HG02642 (cell line): ENCODE results near the gene CABLES2.

Experiments used
- ATAC-seq: cut with Tn5 transposase; IDR thresholded peaks from one replicate; pipeline ENCODE4 v1.9.1; 2021; ENCODE audit warnings: mild to moderate bottlenecking; ENCODE audit not compliant: unreplicated experiment, poor library complexity

The CABLES2 gene

DNA sequence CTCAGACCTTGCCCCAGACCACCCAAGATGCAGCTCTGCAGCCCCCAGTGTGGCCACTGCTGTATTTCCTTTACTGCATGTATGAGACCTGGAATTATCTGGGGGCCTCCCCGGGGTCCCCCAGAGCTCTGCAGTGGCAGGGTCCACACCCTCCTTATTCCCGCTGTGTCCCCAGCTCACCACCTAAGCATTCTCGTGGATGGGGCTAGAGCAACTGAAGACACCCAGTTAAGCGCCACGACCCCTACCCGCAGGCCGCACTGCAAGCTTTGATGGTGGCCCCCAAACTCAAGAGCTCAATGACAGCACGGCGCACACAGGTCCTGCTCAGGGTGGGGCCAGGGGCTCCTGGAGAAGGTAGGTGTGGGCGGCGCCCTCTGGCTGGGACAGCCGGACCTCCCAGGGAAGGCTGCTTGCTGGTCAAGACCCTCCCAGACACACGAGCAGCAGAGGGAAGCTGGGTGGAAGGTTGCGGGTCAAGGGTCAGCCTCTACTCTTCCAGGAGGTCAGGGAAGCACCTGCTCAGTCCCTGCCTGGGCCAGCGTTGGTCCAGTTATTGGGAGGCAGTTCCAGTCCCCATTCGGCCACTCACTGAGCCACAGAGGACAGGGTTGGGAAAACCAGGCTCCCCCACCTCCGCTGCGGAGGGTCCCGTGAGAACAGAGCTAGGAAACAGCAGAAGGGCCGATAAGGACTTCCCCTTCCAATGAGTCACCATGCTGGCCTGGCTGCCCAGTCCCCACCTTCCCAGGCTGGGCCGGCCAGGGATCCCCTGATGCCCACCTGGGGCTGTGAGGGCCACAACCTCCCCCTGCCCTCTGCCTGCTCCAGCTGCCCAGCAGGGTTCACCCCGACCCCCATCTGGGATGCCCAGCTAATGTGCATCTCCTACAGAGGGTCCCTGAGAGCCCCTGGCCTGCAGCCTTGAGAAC, 42.9 kb downstream of the CABLES2 start:
- no peak for ATAC-seq

DNA sequence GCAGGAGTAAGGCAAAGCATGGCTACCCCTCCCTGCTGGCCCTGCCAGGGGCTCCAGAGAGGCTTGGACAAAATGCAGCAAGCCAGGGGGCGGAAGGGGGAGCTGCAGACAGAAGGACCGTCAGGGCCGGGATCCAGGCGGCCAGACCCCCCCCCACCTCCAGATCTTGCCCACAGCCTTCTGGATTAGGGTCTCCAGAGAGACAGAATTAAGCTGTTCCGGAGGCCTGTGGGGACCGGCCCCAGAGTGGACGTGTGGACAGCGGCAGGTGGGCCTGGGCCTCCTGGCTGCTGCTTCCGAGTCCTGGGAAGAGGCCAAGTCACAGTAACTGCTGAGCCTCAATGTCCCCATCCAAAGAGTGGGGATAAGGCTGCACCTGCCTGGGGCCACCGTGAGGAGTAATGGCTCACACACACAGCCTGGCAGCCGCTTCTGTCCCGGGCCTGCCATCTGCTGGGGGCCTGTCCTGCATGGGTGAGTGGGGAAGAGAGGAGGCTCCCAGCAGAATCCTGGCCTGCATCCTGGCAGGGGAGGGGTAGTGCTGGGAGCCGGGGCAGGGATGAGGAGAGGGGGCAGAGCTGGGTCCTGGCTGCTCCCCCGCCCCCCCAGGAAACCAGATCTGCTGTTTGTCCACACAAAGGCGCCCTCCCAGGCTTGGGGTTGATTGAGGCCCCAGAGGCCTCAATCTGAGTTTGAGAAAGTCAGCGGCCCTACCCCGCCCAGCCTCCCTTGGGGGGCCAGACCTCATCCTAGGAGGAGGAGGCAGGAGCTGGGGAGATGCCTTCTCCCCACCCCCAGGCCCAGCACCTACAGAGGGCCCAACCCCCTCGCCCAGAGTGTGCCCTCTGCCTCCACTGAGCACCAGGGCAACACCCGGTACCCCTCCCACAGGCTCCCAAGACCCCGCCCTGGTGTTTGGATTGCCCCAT, 43.8 kb downstream of the CABLES2 start:
- no peak for ATAC-seq

DNA sequence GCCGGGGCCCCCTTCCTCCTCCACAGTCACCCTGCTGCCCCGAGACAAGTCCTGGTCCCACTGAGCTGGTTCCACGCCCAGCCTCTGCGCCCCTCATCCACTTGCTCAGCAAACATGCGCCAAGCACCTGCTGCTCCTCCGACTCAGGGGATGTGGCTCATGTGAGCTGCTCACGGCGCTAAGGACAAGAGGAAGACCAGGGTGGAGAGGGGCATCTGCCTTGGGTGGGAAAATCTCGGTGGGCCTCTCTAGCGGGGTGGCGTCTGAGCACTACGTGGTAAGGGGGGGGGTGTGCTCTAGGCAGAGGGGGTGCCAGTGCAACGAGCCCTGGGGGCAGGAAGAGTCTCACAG, 44.5 kb downstream of the CABLES2 start:
- ATAC-seq, result no peak

DNA sequence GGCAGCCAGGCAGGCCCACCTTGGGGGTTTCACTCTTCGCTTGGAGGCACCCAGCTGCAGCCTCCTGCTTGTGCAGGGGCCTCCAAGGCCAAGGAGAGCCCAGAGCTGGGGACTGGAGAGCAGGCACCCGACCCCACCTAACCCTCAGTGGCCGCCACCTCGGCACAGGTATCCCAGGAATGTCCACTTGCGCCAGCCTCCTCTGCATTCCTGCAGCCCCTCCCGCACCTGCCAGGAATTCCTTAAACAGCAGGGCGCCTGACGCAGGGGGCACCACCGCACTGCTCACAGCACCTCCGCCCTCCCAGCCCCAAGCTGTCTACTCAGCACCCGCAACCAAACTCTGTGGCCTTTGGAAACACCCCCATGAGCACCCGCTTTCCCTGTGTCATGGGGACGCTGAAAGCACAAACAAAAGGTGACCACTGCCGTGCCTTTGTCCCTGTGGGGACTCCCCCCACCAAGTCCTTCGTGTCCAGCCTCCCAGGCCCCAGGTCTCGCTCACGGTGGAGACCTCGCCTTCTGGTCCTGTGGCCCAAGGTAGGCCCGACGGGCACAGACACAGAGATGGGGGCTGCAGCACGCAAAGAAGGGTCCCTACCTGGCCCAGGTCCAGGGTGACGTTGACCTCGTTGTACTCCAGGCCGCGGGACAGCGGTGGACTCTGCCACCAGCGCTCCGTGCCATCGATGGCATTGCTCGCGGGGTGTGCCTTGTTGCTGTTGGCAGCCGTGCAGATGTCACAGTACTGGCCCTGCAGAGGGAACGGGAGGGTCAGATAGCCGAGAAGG, 45.1 kb downstream of the CABLES2 start:
- no peak for ATAC-seq

DNA sequence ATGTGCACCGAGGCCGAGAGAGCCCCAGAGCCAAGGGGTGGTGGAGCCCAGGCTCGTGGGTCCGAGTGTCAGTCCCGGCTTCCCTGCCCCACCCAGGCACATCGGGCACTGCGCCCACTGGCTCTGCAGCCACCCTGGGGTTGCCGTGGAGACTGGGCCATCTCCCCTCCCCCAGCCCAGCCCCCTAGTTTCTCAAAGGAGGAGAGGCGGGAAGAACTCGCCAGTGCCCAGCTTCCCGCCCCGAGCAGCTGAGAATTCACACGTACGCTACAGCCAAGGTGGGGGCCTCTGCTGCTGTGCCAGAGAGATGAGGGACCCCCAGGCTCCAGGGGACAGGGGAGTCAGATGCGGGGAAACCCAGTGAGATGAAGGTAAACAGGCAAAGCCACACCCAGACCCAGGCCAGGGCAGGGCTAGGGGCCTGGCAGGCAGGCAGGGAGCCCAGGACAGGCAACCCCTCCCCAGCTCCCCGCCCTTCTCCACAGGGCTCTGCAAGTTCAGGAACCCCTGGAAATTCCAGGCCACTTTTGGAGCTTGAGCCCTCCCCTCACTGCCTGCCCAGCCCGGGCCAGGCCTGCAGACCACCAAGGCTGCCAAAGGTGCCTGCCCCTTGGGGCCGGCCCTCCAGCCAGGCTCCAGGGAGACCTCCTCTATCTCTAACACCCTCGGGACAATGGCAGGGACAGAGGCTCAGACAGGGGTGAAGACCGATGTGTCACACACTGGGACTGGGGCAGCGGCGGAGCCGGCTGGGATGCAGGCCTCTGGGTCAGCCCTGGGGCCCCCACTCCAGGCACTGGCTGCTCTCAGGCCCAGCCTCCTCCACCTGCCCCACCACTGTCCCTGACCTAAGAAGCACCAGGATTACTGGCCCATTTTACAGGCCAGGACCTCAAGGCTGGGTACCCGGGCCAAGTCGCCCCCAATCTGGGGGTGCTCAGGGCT, 46.0 kb downstream of the CABLES2 start:
- no peak for ATAC-seq

DNA sequence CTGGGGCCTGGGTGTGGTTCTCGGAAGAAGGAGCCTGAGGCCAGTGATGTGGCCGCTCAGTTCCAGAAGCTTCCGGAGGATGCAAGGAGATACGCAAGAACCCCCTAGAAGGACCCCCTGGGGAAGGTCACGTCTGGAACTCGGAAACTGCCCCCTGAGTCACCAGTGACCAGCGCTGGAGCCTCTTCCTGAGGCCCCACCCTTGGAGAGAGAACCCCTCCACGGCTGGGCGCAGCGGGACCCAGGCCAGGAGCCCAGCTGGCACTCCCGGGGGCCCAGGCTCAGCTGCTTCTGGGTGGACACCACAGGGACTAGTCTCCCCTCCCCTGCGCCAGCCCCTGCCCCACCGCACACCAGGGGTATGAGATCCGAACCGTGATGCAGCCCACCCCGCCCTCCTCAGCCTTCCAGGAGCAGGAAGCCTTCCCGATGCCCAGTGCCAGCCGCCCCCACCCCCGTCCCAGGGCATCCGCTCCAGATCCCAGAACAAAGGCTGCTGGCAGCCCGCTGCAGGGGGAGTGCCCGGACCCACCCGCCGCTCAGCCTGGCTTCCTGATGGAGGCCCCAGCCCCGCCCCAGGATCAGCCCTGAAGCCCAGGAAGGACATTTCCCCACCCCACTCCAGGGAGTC, 47.5 kb downstream of the CABLES2 start:
- no peak for ATAC-seq

DNA sequence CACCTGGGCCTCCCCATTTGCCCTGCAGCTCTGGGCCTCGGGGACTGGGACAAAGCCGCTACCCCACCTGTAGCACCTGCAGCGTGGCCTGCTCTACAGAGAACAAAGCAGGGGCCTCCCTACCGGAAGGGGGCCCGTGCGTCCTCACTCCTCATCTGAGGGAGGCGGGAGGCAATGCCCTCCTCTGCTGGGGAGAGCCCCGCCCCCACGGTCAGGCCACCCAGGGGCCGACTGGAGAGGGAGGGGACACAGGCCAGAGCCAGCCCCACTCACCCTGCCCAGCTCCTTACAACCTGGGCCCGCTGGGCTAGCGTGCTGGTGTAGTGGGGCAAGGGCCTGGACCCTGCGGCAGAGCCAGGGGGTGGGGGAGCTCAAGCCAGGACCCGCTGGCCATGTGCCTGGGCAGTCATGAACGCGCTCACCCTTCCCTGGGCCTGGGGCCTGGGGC, 48.0 kb downstream of the CABLES2 start:
- no peak for ATAC-seq

DNA sequence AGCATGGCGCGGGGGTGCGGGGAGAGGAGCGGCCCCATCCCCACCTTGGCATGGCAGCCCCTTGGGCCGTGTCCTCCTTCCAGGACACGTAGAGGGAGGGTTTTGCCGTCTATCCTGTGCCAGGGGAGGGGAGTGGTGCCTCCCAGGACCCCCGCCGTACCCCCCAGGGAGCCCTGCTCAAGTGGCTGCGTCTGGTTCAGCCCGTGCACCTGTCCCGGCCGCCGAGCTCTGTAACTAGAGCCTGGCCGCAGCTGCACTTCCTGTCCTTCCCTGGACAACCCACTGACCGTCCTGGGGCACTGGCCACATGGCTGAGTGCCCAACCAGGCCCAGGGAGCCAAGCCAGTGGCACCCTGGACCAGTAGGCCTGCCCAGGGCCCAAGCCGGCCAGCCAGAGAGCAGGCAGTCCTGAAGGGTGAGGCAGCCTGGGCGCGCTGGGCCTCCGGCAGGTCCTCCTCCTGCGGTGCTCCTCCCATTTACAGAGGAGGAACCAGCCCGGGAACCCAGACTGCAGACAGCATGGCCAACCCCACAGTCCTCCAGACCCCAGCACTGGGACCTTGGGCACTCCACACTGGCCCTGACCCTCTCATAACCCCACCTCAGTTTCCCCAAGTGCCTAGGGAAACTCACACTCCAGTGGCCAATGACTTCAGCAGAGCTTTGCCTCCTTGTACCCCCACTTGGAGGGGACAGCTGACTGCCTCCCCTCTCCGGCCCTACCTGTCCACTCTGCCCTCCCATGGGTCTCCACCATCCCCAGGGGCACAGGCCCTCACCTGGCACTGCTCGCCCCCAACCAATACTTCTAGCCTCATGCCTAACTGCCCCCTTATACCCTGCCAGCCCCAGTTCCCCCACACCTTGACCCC, 48.7 kb downstream of the CABLES2 start:
- no peak for ATAC-seq

DNA sequence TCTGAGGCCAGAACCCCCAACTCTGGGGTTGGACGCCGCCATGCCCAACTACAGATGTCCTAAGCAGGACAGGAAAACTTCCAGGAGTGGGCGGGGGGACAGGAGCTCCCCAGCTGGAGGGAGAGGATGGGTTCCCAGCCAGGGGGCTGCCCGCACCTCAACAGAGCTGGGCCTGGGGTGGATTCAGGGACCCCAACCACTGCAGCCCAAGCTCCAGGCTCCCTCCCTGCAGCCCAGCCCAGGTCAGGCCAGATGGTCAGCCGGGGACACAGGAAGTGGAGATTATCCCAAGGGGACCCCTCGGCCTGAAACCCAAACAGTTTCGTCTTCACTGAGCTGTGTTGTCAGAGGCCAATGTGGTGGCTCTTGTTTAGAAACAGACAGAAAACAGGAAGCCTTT, 49.4 kb downstream of the CABLES2 start:
- no peak for ATAC-seq

DNA sequence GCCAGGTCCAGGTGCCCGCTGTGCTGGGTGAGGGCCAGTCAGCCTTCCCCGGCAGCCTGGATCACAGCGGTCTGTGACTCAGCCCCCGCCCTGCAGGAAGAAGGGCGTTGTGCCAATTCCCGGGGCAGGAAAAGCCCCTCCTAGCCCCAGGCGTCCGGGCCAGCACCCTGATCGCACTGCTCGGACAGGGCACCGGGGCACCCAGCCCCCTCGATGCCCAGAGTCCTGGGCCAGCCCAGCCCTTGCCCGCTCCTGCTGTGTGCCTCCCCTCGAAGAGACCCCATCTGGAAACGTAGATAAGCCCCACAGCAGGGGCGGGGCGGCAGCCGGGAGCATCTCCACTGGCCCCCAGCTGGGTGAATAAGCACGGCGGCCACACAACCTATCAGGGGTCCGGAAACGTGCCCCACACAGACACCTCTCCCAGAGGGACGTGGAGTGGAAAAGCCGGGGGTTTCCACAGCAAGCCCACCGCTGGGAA, 49.9 kb downstream of the CABLES2 start:
- ATAC-seq, result no peak

DNA sequence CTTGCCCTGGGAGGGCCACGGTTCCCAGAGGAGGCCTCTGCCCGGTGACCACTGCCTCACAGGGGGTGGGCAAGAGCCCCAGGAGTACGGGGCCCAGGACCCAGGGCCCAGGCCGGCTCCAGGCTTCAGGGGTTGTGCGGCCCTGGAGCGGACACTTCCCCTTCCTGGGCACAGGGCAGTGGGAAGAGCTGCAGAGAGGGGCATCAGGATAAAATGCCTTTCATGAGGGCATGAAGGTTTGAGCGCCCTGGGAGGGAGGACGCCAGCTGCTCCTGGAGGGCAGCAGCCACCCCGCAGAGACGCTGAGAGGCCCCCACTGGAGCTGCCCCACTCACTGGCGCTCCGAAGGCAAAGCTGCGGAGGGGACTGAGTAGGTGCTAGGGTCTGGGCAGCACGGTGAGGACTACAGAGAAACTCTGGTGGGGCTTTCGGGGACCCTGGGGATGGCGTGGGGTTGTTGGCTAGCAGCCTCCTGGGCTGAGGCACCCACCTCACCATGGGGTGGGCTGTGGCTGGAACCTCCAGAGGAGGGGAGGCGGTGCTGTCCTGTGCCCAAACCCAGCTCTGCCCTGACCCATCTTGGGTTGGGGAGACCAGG, 50.4 kb downstream of the CABLES2 start:
- no peak for ATAC-seq

DNA sequence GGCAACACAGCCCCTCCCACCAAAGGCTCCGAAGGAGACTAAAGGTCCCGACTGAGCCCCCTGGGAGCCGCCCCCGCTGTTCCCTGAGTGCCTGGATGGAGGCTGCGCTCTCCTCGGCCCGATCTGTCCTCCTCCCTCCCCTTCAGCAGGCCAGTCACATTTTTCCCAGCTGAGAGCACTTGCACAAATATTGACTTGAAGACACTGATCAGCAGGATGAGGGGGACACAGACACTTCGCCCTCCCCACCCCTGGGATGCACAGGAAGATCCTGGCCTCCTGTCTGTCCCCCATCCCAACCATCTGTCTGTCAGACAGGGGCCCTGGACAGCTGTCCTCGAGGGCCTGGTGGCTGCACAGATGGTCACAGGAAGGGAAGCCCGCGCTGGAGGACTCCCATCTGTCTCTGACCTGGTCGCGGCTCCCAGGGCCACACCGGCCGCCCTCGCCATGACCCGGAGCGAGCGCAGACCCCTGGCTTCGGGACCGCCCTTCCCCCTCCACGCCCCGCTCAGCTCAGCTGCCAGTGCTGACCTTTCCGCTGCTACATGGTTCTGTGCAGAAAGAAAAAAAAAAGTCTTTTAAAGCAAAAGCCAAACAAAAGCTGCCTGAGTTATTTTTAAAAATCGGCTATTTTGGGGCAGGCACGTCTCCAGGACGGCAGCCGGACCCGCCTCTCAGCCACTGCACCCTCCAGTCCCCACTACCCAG, 51.1 kb downstream of the CABLES2 start:
- ATAC-seq, result no peak

DNA sequence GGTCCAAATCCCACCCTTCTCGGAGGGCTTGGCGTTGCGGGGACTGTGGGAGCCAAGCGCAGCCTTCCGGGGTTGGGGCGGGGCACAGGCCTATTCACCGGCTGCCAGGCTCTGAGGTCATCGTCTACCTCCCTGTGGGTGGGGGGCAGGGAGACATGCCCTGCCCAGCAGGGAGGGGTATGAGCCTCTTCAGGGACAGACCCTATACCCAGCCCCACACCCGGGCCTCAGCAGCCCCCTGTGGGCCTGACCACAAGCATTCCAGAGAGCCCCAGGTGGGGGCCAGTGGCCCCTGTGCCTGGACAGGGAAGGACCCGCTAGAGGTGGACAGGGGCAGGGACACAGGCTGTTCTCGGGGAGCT, 51.6 kb downstream of the CABLES2 start:
- no peak for ATAC-seq

DNA sequence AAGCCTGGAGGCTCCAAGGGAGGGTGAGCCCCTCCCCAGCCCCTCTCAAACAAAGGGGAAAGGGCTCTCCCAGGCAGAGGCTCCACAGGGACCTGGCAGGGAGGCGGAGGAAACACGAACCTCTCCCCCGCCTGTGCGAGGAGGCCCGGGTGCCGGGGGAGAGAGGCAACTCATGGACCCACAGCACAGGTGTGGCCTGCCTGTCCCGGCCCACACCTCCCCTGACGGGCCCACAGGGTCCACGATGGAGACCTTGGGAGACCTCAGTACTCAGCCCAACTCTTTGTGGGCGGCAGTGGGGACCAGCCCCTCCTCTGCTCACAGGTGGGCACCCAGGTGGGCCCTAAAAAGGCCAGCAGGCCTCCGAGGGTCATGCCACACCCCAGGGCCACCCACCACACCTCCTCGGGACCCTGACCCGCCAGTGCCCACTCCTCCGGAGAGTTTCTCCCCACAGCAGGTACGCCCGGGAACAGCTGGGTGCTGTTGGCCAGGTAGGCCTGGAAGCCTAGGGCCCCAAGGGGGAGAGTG, 52.2 kb downstream of the CABLES2 start:
- ATAC-seq, result no peak

DNA sequence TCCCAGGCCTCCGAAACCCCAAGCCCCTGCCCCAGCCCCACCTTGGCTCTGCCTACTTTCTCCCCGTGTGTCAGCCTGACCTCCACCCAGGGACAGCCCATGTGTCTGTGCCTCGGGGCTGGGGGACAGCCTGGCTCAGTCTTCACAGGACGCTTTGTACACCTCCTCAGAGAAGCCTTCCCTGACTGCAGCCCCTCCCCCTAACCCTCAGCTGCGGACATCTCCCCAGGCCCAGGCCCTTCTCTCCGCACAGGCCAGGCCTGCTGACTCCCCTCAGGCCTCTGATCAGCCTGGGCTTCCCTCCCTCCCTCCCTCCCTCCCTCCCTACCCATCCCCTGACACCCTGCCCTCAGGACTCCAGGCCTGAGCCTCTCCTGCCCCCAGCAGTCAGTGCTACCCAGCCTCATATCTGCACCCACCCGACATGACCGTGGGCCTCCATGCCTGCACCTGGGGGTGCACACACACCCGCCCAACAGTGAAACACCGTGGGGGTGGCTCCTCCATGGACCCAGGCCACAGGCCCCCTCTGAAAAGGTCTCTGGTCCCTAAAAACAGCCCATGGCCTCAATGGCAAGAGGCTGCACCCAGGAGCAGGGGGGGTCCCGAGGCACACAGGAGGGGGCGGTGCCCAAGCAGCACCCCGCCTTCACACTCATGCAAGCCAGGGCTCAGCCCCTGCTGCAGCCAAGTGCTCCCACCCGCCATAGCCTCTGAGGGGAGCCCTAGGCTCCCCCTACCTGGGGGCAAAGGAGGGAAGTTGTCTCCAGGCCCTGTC, 52.9 kb downstream of the CABLES2 start:
- ATAC-seq, result no peak
